Fibroblast of lung (primary cell): ENCODE measurements around the gene CACNG4.

ENCODE experiments used
- EZH2 ChIP-seq: IDR thresholded peaks from 2 replicates; pipeline ENCODE4 v1.5.1; 2012; ENCODE audit warnings: low read length, control low read depth, mild to moderate bottlenecking; ENCODE audit errors: missing control alignments
- TF ChIP-seq, protein P1 (sequence below), 2 donors: IDR thresholded peaks in 1 of 2; conservative IDR thresholded peaks in 1 of 2; 1 replicate in 1 of 2; 2 replicates in 1 of 2; pipeline ENCODE4 v1.5.1; 2011 to 2012; ENCODE audit warnings: low read length in 2 of 2, control low read depth in 1 of 2, inconsistent platforms in 1 of 2, low read depth in 1 of 2, mild to moderate bottlenecking in 1 of 2

DNA sequence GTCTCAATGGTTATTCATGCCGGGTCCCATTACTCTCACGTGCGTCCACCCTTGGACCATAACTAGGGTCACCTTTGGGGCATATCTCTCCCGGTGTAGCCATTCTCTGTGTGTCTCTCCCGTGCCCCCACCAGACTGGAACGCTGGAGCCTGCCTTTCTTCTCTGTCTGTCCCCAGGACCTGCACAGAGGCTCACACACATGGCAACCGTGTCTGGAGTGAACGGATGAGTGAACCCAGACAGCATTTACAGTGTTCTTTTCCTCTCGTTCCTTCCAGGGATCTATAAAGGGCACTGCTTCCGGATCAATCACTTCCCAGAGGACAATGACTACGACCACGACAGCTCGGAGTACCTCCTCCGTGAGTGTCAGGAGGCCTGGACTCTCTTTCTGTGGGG is 53.4 kb downstream of the CACNG4 start:
- TF ChIP-seq, protein P1, sequence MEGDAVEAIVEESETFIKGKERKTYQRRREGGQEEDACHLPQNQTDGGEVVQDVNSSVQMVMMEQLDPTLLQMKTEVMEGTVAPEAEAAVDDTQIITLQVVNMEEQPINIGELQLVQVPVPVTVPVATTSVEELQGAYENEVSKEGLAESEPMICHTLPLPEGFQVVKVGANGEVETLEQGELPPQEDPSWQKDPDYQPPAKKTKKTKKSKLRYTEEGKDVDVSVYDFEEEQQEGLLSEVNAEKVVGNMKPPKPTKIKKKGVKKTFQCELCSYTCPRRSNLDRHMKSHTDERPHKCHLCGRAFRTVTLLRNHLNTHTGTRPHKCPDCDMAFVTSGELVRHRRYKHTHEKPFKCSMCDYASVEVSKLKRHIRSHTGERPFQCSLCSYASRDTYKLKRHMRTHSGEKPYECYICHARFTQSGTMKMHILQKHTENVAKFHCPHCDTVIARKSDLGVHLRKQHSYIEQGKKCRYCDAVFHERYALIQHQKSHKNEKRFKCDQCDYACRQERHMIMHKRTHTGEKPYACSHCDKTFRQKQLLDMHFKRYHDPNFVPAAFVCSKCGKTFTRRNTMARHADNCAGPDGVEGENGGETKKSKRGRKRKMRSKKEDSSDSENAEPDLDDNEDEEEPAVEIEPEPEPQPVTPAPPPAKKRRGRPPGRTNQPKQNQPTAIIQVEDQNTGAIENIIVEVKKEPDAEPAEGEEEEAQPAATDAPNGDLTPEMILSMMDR (conservative IDR thresholded peaks at IDR 0.05 in 1 of 2, IDR thresholded peaks at IDR 0.05 in 1 of 2; ENCODE audit: low read depth in 1 of 2, low read length in 2 of 2): no peak
- TF ChIP-seq EZH2: no peak
